ENCODE results near the gene GPR3.

DNA sequence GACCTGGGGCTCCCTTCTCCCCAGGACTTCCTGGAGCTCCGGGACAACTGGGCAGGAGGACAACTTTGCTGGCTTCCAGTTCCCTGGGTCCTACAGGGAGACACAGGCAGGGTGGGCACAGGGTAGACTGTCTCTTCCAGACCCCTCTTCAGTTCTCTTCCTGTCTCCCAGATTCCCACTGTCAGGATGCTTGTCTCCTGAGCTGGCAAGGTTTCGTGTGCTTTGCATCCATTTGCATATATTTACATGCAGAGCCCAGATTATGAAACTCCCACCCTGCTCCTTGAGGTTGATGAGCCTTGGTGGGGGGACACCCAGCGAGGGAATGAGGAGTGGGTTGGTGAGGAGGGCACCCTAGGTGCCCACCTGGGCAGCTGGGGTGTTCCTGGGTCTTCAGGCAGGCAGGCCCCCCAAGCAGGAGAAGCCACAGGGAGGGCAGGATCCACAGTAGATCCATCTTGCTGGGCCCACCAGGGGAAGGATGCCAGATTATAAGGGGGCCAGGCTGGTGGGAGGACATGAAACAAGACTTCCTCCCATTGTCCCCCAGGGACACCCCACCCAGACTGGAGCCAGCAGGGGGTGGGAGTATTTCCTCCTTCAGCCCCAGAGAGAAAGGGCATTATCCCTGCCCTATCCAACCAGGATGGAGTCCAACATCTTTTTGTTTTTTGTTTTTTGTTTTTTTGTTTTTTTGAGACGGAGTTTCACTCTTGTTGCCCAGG, 17.9 kb upstream of the GPR3 start, which contains the start of gene FCN3:
- no peak for TF ChIP-seq POLR2A (IDR thresholded peaks at IDR 0.05)
- TF ChIP-seq, protein P1, sequence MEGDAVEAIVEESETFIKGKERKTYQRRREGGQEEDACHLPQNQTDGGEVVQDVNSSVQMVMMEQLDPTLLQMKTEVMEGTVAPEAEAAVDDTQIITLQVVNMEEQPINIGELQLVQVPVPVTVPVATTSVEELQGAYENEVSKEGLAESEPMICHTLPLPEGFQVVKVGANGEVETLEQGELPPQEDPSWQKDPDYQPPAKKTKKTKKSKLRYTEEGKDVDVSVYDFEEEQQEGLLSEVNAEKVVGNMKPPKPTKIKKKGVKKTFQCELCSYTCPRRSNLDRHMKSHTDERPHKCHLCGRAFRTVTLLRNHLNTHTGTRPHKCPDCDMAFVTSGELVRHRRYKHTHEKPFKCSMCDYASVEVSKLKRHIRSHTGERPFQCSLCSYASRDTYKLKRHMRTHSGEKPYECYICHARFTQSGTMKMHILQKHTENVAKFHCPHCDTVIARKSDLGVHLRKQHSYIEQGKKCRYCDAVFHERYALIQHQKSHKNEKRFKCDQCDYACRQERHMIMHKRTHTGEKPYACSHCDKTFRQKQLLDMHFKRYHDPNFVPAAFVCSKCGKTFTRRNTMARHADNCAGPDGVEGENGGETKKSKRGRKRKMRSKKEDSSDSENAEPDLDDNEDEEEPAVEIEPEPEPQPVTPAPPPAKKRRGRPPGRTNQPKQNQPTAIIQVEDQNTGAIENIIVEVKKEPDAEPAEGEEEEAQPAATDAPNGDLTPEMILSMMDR (IDR thresholded peaks at IDR 0.05) = no peak
- TF ChIP-seq EP300 (IDR thresholded peaks at IDR 0.05) = no peak

All from gastroesophageal sphincter (tissue), 3 donors.